SK-N-MC (cell line): Measurements from ENCODE around the gene KLHL12.

Experiments used
- DNase-seq: peaks from one replicate; pipeline ENCODE4 v3.0.0-alpha.2; 2011; ENCODE audit warnings: low read depth, low spot score
- H3K27ac ChIP-seq: fragments of 200-600 bp; sonication (generic); 2 replicates; pipeline ENCODE4 v1.5.1; 2016; ENCODE audit warnings: mixed run types
- H3K36me3 ChIP-seq: fragments of 200-600 bp; sonication (generic); 2 replicates; pipeline ENCODE4 v1.6.1; 2017; ENCODE audit warnings: antibody characterized with exemption, low read length, mixed read lengths; ENCODE audit not compliant: insufficient read depth
- H3K4me3 ChIP-seq: fragments of 200-600 bp; sonication (generic); 2 replicates; pipeline ENCODE4 v1.5.1; 2016
- H3K9ac ChIP-seq: fragments of 200-600 bp; sonication (generic); 2 replicates; pipeline ENCODE4 v1.8.0; 2017; ENCODE audit warnings: mixed run types, mixed read lengths; ENCODE audit not compliant: insufficient read length
- H3K9me3 ChIP-seq: fragments of 200-600 bp; sonication (generic); 2 replicates; pipeline ENCODE4 v1.6.1; 2017; ENCODE audit warnings: low read depth, mild to moderate bottlenecking, antibody characterized with exemption, low read length, moderate library complexity, mixed read lengths
- EZH2 ChIP-seq: fragments of 200-600 bp; sonication (generic); IDR thresholded peaks from one replicate; pipeline ENCODE4 v1.6.1; 2017; ENCODE audit warnings: antibody characterized with exemption
- FOXP2 ChIP-seq: optimal IDR thresholded peaks from 2 replicates; pipeline ENCODE3; 2011; ENCODE audit warnings: mild to moderate bottlenecking, moderate library complexity; ENCODE audit not compliant: insufficient read depth; ENCODE audit errors: extremely low read length, control extremely low read depth
- POLR2AphosphoS5 ChIP-seq: IDR thresholded peaks from 2 replicates; pipeline ENCODE4 v1.6.1; 2012; ENCODE audit warnings: mild to moderate bottlenecking, low read depth, low read length, borderline replicate concordance

Gene KLHL12

GRCh38 chr1:202858789-202859414, 68.1 kb downstream of the KLHL12 start:
- Histone ChIP-seq H3K27ac (no peak overlapping the region), H3K36me3 (no peaks in the 10 kb centered on the region), H3K4me3 (no peak overlapping the region), H3K9ac (no peak overlapping the region), H3K9me3 (no peaks in the 10 kb centered on the region)
- TF ChIP-seq EZH2: no peak
- no peak for TF ChIP-seq FOXP2
- TF ChIP-seq POLR2AphosphoS5: no peak
- no peak for DNase-seq

- Histone ChIP-seq H3K9me3 (no peaks in the 10 kb centered on the region), H3K27ac (no peak overlapping the region), H3K4me3 (no peak overlapping the region), H3K9ac (no peak overlapping the region), H3K36me3 (no peaks in the 10 kb centered on the region)
- DNase-seq: no peak
- TF ChIP-seq POLR2AphosphoS5 (no peak), FOXP2 (no peak), EZH2 (no peak)
Observed at GRCh38 chr1:202858331-202858730, 68.7 kb downstream of the KLHL12 start.

- Histone ChIP-seq H3K36me3 (no peaks in the 10 kb centered on the region), H3K9me3 (no peaks in the 10 kb centered on the region), H3K9ac (no peak overlapping the region), H3K27ac (no peak overlapping the region), H3K4me3 (no peak overlapping the region)
- DNase-seq: no peak
- TF ChIP-seq POLR2AphosphoS5: no peak
- TF ChIP-seq FOXP2: no peak
- no peak for TF ChIP-seq EZH2
Observed at GRCh38 chr1:202857136-202857610, 69.9 kb downstream of the KLHL12 start.

- TF ChIP-seq EZH2 (no peak), POLR2AphosphoS5 (no peak), FOXP2 (no peak)
- no peak overlapping the region for H3K27ac ChIP-seq
- H3K9me3 ChIP-seq: no peaks in the 10 kb centered on the region
- no peak overlapping the region for H3K4me3 ChIP-seq
- DNase-seq: no peak
- H3K9ac ChIP-seq: no peak overlapping the region
- no peaks in the 10 kb centered on the region for H3K36me3 ChIP-seq
Observed at GRCh38 chr1:202856014-202856413, 71.0 kb downstream of the KLHL12 start.

GRCh38 chr1:202854787-202855186, 72.2 kb downstream of the KLHL12 start:
- no peak for TF ChIP-seq EZH2
- no peak for TF ChIP-seq FOXP2
- no peak for TF ChIP-seq POLR2AphosphoS5
- H3K36me3 ChIP-seq: no peaks in the 10 kb centered on the region
- DNase-seq: no peak
- no peak overlapping the region for H3K9ac ChIP-seq
- H3K4me3 ChIP-seq: no peak overlapping the region
- H3K27ac ChIP-seq: no peak overlapping the region
- H3K9me3 ChIP-seq: no peaks in the 10 kb centered on the region

GRCh38 chr1:202852163-202852904, 74.7 kb downstream of the KLHL12 start:
- H3K27ac ChIP-seq: no peak overlapping the region
- DNase-seq: no peak
- no peak overlapping the region for H3K9ac ChIP-seq
- TF ChIP-seq FOXP2 (no peak), EZH2 (no peak)
- no peak overlapping the region for H3K4me3 ChIP-seq
- H3K9me3 ChIP-seq: no peaks in the 10 kb centered on the region
- H3K36me3 ChIP-seq: no peaks in the 10 kb centered on the region

- DNase-seq: no peak
- Histone ChIP-seq H3K9ac (no peak overlapping the region), H3K9me3 (no peaks in the 10 kb centered on the region), H3K27ac (no peak overlapping the region), H3K4me3 (no peak overlapping the region), H3K36me3 (no peaks in the 10 kb centered on the region)
- TF ChIP-seq POLR2AphosphoS5 (no peak), EZH2 (no peak), FOXP2 (no peak)
Observed at GRCh38 chr1:202850593-202851362, 76.3 kb downstream of the KLHL12 start.

GRCh38 chr1:202848191-202848542, 78.9 kb downstream of the KLHL12 start:
- Histone ChIP-seq H3K36me3 (no peaks in the 10 kb centered on the region), H3K4me3 (no peak overlapping the region), H3K9me3 (no peaks in the 10 kb centered on the region), H3K27ac (no peak overlapping the region), H3K9ac (no peak overlapping the region)
- TF ChIP-seq FOXP2: no peak
- TF ChIP-seq POLR2AphosphoS5: no peak
- TF ChIP-seq EZH2: no peak
- DNase-seq: no peak
